Measurements from ENCODE around the gene MSI2. TPM values are rescaled to one million over a fixed set of nuclear protein-coding genes. Genes with fewer than 3 reads are reported as not detected.

The MSI2 gene
- total and polyA plus RNA-seq, 2 donors = 25.3 to 52.5 TPM

GRCh38 chr17:57599271-57600045, 343.1 kb downstream of the MSI2 start:
- H3K4me1 ChIP-seq (ENCODE audit: control insufficient read depth in 2 of 2, insufficient read depth in 2 of 2, low read length in 2 of 2) = peaks cover 38 to 65% of the 10 kb centered on the region in 2 donors
- no peaks in the 10 kb centered on the region for H3K27me3 ChIP-seq (ENCODE audit: control insufficient read depth in 2 of 2, insufficient read depth in 1 of 2, low read length in 1 of 2)
- DNase-seq (ENCODE audit: low read depth in 6 of 9, low spot score in 9 of 9) = peak in 4 of 9 donors; percentile 29 to 64 (median 36)
- 28% methylated on average over 8 of the region's 8 CpGs for WGBS
- H3K27ac ChIP-seq (ENCODE audit: low read depth in 1 of 2, low read length in 1 of 2) = peak overlapping the region; percentile 85 to 86
- no peak overlapping the region for H3K4me3 ChIP-seq (ENCODE audit: low read length in 2 of 2)
- H3K9me3 ChIP-seq (ENCODE audit: control insufficient read depth in 2 of 2, insufficient read depth in 1 of 2, low read length in 1 of 2) = peaks cover 4 to 9% of the 10 kb centered on the region in 2 donors
- H3K36me3 ChIP-seq (ENCODE audit: control insufficient read depth in 2 of 2, insufficient read depth in 2 of 2, low read length in 1 of 2) = peaks cover 13 to 34% of the 10 kb centered on the region in 2 donors

- Histone ChIP-seq H3K4me3 (ENCODE audit: low read length in 2 of 2) (no peak overlapping the region), H3K9me3 (ENCODE audit: control insufficient read depth in 2 of 2, insufficient read depth in 1 of 2, low read length in 1 of 2) (peaks cover 0 to 9% of the 10 kb centered on the region in 2 donors), H3K4me1 (ENCODE audit: control insufficient read depth in 2 of 2, insufficient read depth in 2 of 2, low read length in 2 of 2) (peaks cover 44 to 72% of the 10 kb centered on the region in 2 donors), H3K27ac (ENCODE audit: low read depth in 1 of 2, low read length in 1 of 2) (peak overlapping the region; percentile 85 to 86), H3K27me3 (ENCODE audit: control insufficient read depth in 2 of 2, insufficient read depth in 1 of 2, low read length in 1 of 2) (no peaks in the 10 kb centered on the region), H3K36me3 (ENCODE audit: control insufficient read depth in 2 of 2, insufficient read depth in 2 of 2, low read length in 1 of 2) (peaks cover 7 to 29% of the 10 kb centered on the region in 2 donors)
- 9% methylated on average over 1 of the region's 1 CpG for WGBS
- peak in 5 of 9 donors; percentile 49 to 85 (median 61) for DNase-seq (ENCODE audit: low read depth in 6 of 9, low spot score in 9 of 9)
Measured at GRCh38 chr17:57600074-57600473, 343.8 kb downstream of the MSI2 start.

GRCh38 chr17:57601143-57601735, 344.9 kb downstream of the MSI2 start:
- DNase-seq (ENCODE audit: low read depth in 6 of 9, low spot score in 9 of 9) = no peak
- Histone ChIP-seq H3K9me3 (ENCODE audit: control insufficient read depth in 2 of 2, insufficient read depth in 1 of 2, low read length in 1 of 2) (no peaks in the 10 kb centered on the region), H3K27me3 (ENCODE audit: control insufficient read depth in 2 of 2, insufficient read depth in 1 of 2, low read length in 1 of 2) (no peaks in the 10 kb centered on the region), H3K4me3 (ENCODE audit: low read length in 2 of 2) (no peak overlapping the region), H3K4me1 (ENCODE audit: control insufficient read depth in 2 of 2, insufficient read depth in 2 of 2, low read length in 2 of 2) (peaks cover 54 to 83% of the 10 kb centered on the region in 2 donors), H3K36me3 (ENCODE audit: control insufficient read depth in 2 of 2, insufficient read depth in 2 of 2, low read length in 1 of 2) (peaks cover 3 to 27% of the 10 kb centered on the region in 2 donors), H3K27ac (ENCODE audit: low read depth in 1 of 2, low read length in 1 of 2) (peak overlapping the region; percentile 85 to 86)
- WGBS = 97% methylated on average over 13 of the region's 13 CpGs

GRCh38 chr17:57602896-57603295, 346.6 kb downstream of the MSI2 start:
- no peak overlapping the region for H3K4me3 ChIP-seq (ENCODE audit: low read length in 2 of 2)
- 97% methylated on average over 6 of the region's 6 CpGs for WGBS
- H3K36me3 ChIP-seq (ENCODE audit: control insufficient read depth in 2 of 2, insufficient read depth in 2 of 2, low read length in 1 of 2) = peaks cover 3 to 24% of the 10 kb centered on the region in 2 donors
- no peak for DNase-seq (ENCODE audit: low read depth in 6 of 9, low spot score in 9 of 9)
- H3K27ac ChIP-seq (ENCODE audit: low read depth in 1 of 2, low read length in 1 of 2) = peak overlapping the region in 1 of 2 donors; percentile 92
- H3K9me3 ChIP-seq (ENCODE audit: control insufficient read depth in 2 of 2, insufficient read depth in 1 of 2, low read length in 1 of 2) = peaks cover 0 to 6% of the 10 kb centered on the region in 2 donors
- H3K27me3 ChIP-seq (ENCODE audit: control insufficient read depth in 2 of 2, insufficient read depth in 1 of 2, low read length in 1 of 2) = no peaks in the 10 kb centered on the region
- H3K4me1 ChIP-seq (ENCODE audit: control insufficient read depth in 2 of 2, insufficient read depth in 2 of 2, low read length in 2 of 2) = peaks cover 66 to 91% of the 10 kb centered on the region in 2 donors

GRCh38 chr17:57603546-57603945, 347.2 kb downstream of the MSI2 start:
- Histone ChIP-seq H3K4me3 (ENCODE audit: low read length in 2 of 2) (no peak overlapping the region), H3K36me3 (ENCODE audit: control insufficient read depth in 2 of 2, insufficient read depth in 2 of 2, low read length in 1 of 2) (peaks cover 3 to 25% of the 10 kb centered on the region in 2 donors), H3K27me3 (ENCODE audit: control insufficient read depth in 2 of 2, insufficient read depth in 1 of 2, low read length in 1 of 2) (no peaks in the 10 kb centered on the region), H3K4me1 (ENCODE audit: control insufficient read depth in 2 of 2, insufficient read depth in 2 of 2, low read length in 2 of 2) (peaks cover 67 to 94% of the 10 kb centered on the region in 2 donors), H3K9me3 (ENCODE audit: control insufficient read depth in 2 of 2, insufficient read depth in 1 of 2, low read length in 1 of 2) (peaks cover 0 to 6% of the 10 kb centered on the region in 2 donors), H3K27ac (ENCODE audit: low read depth in 1 of 2, low read length in 1 of 2) (peak overlapping the region; percentile 72 to 92)
- no peak for DNase-seq (ENCODE audit: low read depth in 6 of 9, low spot score in 9 of 9)
- 95% methylated on average over 3 of the region's 3 CpGs for WGBS

GRCh38 chr17:57603978-57604377, 347.7 kb downstream of the MSI2 start:
- peaks cover 3 to 29% of the 10 kb centered on the region in 2 donors for H3K36me3 ChIP-seq (ENCODE audit: control insufficient read depth in 2 of 2, insufficient read depth in 2 of 2, low read length in 1 of 2)
- WGBS = 12% methylated on average over 5 of the region's 5 CpGs
- peak in 4 of 9 donors; percentile 36 to 77 (median 40) for DNase-seq (ENCODE audit: low read depth in 6 of 9, low spot score in 9 of 9)
- H3K4me3 ChIP-seq (ENCODE audit: low read length in 2 of 2) = no peak overlapping the region
- H3K27ac ChIP-seq (ENCODE audit: low read depth in 1 of 2, low read length in 1 of 2) = peak overlapping the region; percentile 72 to 92
- peaks cover 69 to 95% of the 10 kb centered on the region in 2 donors for H3K4me1 ChIP-seq (ENCODE audit: control insufficient read depth in 2 of 2, insufficient read depth in 2 of 2, low read length in 2 of 2)
- no peaks in the 10 kb centered on the region for H3K27me3 ChIP-seq (ENCODE audit: control insufficient read depth in 2 of 2, insufficient read depth in 1 of 2, low read length in 1 of 2)
- peaks cover 0 to 6% of the 10 kb centered on the region in 2 donors for H3K9me3 ChIP-seq (ENCODE audit: control insufficient read depth in 2 of 2, insufficient read depth in 1 of 2, low read length in 1 of 2)

- peak in 3 of 9 donors; percentile 63 to 85 (median 67) for DNase-seq (ENCODE audit: low read depth in 6 of 9, low spot score in 9 of 9)
- WGBS = 42% methylated on average over 24 of the region's 24 CpGs
- H3K27ac ChIP-seq (ENCODE audit: low read depth in 1 of 2, low read length in 1 of 2) = peak overlapping the region; percentile 71 to 92
Measured at GRCh38 chr17:57604771-57605674, 348.7 kb downstream of the MSI2 start.

GRCh38 chr17:57605675-57606105, 349.4 kb downstream of the MSI2 start:
- peaks cover 0 to 6% of the 10 kb centered on the region in 2 donors for H3K9me3 ChIP-seq (ENCODE audit: control insufficient read depth in 2 of 2, insufficient read depth in 1 of 2, low read length in 1 of 2)
- H3K4me3 ChIP-seq (ENCODE audit: low read length in 2 of 2) = no peak overlapping the region
- H3K27me3 ChIP-seq (ENCODE audit: control insufficient read depth in 2 of 2, insufficient read depth in 1 of 2, low read length in 1 of 2) = no peaks in the 10 kb centered on the region
- WGBS = 6% methylated on average over 5 of the region's 5 CpGs
- peak in 4 of 9 donors; percentile 48 to 81 (median 52) for DNase-seq (ENCODE audit: low read depth in 6 of 9, low spot score in 9 of 9)
- peaks cover 3 to 40% of the 10 kb centered on the region in 2 donors for H3K36me3 ChIP-seq (ENCODE audit: control insufficient read depth in 2 of 2, insufficient read depth in 2 of 2, low read length in 1 of 2)
- H3K27ac ChIP-seq (ENCODE audit: low read depth in 1 of 2, low read length in 1 of 2) = peak overlapping the region; percentile 71 to 92
- peaks cover 56 to 87% of the 10 kb centered on the region in 2 donors for H3K4me1 ChIP-seq (ENCODE audit: control insufficient read depth in 2 of 2, insufficient read depth in 2 of 2, low read length in 2 of 2)

More at GRCh38 chr17:57604771-57605674, 348.7 kb downstream of the MSI2 start:
- Histone ChIP-seq H3K4me3 (ENCODE audit: low read length in 2 of 2) (no peak overlapping the region), H3K36me3 (ENCODE audit: control insufficient read depth in 2 of 2, insufficient read depth in 2 of 2, low read length in 1 of 2) (peaks cover 3 to 39% of the 10 kb centered on the region in 2 donors), H3K9me3 (ENCODE audit: control insufficient read depth in 2 of 2, insufficient read depth in 1 of 2, low read length in 1 of 2) (peaks cover 0 to 6% of the 10 kb centered on the region in 2 donors), H3K4me1 (ENCODE audit: control insufficient read depth in 2 of 2, insufficient read depth in 2 of 2, low read length in 2 of 2) (peaks cover 63 to 94% of the 10 kb centered on the region in 2 donors), H3K27me3 (ENCODE audit: control insufficient read depth in 2 of 2, insufficient read depth in 1 of 2, low read length in 1 of 2) (no peaks in the 10 kb centered on the region)
